Measurements from ENCODE around the gene SHISA7.

Gene SHISA7

GRCh38 chr19:55482156-55482961 lies 39.3 kb upstream of the SHISA7 start:
- no peak for DNase-seq

- DNase-seq: no peak
Measured at GRCh38 chr19:55481794-55482155, 38.7 kb upstream of the SHISA7 start.

GRCh38 chr19:55481148-55481793 lies 38.2 kb upstream of the SHISA7 start:
- DNase-seq: no peak

- DNase-seq: no peak
Measured at GRCh38 chr19:55479451-55480230, 36.5 kb upstream of the SHISA7 start.

GRCh38 chr19:55479045-55479444 lies 35.9 kb upstream of the SHISA7 start:
- DNase-seq: no peak

GRCh38 chr19:55478364-55478763 lies 35.3 kb upstream of the SHISA7 start:
- DNase-seq: no peak

- no peak for DNase-seq
Measured at GRCh38 chr19:55477905-55478304, 34.8 kb upstream of the SHISA7 start.

- peak; percentile 99 for DNase-seq
Measured at GRCh38 chr19:55476100-55476775, 33.1 kb upstream of the SHISA7 start, which contains the start of gene ZNF628. Gene ZNF628, plus strand, starts transcription at chr19:55476617. Its CDS starts 3,294 bp downstream, at chr19:55479911.

- DNase-seq: no peak
Measured at GRCh38 chr19:55474269-55475265, 31.5 kb upstream of the SHISA7 start.

GRCh38 chr19:55473225-55474012 lies 30.3 kb upstream of the SHISA7 start:
- no peak for DNase-seq

GRCh38 chr19:55472463-55472862 lies 29.4 kb upstream of the SHISA7 start:
- no peak for DNase-seq

- no peak for DNase-seq
Measured at GRCh38 chr19:55471266-55471665, 28.2 kb upstream of the SHISA7 start.

- DNase-seq: no peak
Measured at GRCh38 chr19:55468054-55468393, 24.9 kb upstream of the SHISA7 start.

- DNase-seq: peak; percentile 77
Measured at GRCh38 chr19:55467236-55468053, 24.3 kb upstream of the SHISA7 start.

GRCh38 chr19:55466241-55466614 lies 23.1 kb upstream of the SHISA7 start:
- no peak for DNase-seq

- DNase-seq: no peak
Measured at GRCh38 chr19:55465460-55466240, 22.6 kb upstream of the SHISA7 start.

- DNase-seq: no peak
Measured at GRCh38 chr19:55464662-55465054, 21.6 kb upstream of the SHISA7 start, which contains the start of gene C19orf85. Gene C19orf85, minus strand, starts transcription at chr19:55464751. Its CDS starts 197 bp downstream, at chr19:55464554.

GRCh38 chr19:55464039-55464661 lies 21.1 kb upstream of the SHISA7 start:
- no peak for DNase-seq

- no peak for DNase-seq
Measured at GRCh38 chr19:55463583-55464031, 20.5 kb upstream of the SHISA7 start.
